ENCODE data around the gene ACTR5.

DNA sequence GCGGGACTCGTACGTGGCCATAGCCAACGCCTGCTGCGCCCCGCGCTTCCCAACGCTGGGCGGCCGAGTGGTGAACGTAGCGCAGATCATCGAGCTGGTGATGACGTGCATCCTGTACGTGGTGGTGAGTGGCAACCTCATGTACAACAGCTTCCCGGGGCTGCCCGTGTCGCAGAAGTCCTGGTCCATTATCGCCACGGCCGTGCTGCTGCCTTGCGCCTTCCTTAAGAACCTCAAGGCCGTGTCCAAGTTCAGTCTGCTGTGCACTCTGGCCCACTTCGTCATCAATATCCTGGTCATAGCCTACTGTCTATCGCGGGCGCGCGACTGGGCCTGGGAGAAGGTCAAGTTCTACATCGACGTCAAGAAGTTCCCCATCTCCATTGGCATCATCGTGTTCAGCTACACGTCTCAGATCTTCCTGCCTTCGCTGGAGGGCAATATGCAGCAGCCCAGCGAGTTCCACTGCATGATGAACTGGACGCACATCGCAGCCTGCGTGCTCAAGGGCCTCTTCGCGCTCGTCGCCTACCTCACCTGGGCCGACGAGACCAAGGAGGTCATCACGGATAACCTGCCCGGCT lies 20.6 kb upstream of the ACTR5 start:
- TF ChIP-seq, protein P1, sequence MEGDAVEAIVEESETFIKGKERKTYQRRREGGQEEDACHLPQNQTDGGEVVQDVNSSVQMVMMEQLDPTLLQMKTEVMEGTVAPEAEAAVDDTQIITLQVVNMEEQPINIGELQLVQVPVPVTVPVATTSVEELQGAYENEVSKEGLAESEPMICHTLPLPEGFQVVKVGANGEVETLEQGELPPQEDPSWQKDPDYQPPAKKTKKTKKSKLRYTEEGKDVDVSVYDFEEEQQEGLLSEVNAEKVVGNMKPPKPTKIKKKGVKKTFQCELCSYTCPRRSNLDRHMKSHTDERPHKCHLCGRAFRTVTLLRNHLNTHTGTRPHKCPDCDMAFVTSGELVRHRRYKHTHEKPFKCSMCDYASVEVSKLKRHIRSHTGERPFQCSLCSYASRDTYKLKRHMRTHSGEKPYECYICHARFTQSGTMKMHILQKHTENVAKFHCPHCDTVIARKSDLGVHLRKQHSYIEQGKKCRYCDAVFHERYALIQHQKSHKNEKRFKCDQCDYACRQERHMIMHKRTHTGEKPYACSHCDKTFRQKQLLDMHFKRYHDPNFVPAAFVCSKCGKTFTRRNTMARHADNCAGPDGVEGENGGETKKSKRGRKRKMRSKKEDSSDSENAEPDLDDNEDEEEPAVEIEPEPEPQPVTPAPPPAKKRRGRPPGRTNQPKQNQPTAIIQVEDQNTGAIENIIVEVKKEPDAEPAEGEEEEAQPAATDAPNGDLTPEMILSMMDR (IDR thresholded peaks at IDR 0.05; ENCODE audit: poor library complexity, severe bottlenecking): no peak
- TF ChIP-seq POLR2AphosphoS5 (IDR thresholded peaks at IDR 0.05): no peak
- no peak for TF ChIP-seq EZH2 (IDR thresholded peaks at IDR 0.05; ENCODE audit: borderline replicate concordance, insufficient read depth, low read length, poor library complexity, severe bottlenecking)
- no peak for TF ChIP-seq SMC3 (conservative IDR thresholded peaks at IDR 0.05; ENCODE audit: poor library complexity)
- no peak for TF ChIP-seq TAF1 (IDR thresholded peaks at IDR 0.05; ENCODE audit: low read depth)
- TF ChIP-seq EP300 (conservative IDR thresholded peaks at IDR 0.05; ENCODE audit: poor library complexity, severe bottlenecking): no peak
- no peak for TF ChIP-seq RAD21 (conservative IDR thresholded peaks at IDR 0.05)

All from neural cell (in vitro differentiated cells).